ENCODE results near the gene DMC1. TPM values are rescaled to one million over a fixed set of nuclear protein-coding genes. Genes with fewer than 3 reads are reported as not detected.

DMC1 gene
- total RNA-seq, 1 donor from 2014 or later, result 12.3 TPM

DNA sequence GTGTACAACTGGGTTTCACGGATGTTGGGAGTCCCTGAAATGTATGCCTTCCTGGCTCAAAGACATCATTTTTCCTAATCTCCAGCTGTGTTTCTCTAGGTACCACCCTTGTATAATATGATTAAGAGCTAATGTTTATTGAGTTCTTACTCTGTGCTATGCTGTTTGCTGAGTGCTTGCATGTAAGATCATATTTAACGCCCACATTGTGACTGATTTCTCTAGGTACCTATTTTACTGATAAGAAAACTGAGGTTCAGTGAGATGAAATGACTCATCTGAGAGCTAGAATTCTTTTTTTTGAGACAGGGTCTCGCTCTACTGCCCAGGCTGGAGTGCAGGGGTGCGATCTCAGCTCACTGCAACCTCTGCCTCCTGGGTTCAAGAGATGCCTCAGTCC lies 43.6 kb upstream of the DMC1 start:
- H3K27ac ChIP-seq, result no peak overlapping the region
- intact Hi-C loops (cut with DNase I), result no loop called here
- no peaks in the 10 kb centered on the region for H3K4me1 ChIP-seq
- H3K36me3 ChIP-seq, result no peaks in the 10 kb centered on the region
- no peaks in the 10 kb centered on the region for H3K9me3 ChIP-seq
- H3K4me3 ChIP-seq, result no peak overlapping the region
- TF ChIP-seq POLR2A (IDR thresholded peaks at IDR 0.05) (no peak), POLR2AphosphoS5 (IDR thresholded peaks at IDR 0.05; ENCODE audit: insufficient read depth in 1 of 2, low read depth in 1 of 2) (no peak)
- TF ChIP-seq, protein P1, sequence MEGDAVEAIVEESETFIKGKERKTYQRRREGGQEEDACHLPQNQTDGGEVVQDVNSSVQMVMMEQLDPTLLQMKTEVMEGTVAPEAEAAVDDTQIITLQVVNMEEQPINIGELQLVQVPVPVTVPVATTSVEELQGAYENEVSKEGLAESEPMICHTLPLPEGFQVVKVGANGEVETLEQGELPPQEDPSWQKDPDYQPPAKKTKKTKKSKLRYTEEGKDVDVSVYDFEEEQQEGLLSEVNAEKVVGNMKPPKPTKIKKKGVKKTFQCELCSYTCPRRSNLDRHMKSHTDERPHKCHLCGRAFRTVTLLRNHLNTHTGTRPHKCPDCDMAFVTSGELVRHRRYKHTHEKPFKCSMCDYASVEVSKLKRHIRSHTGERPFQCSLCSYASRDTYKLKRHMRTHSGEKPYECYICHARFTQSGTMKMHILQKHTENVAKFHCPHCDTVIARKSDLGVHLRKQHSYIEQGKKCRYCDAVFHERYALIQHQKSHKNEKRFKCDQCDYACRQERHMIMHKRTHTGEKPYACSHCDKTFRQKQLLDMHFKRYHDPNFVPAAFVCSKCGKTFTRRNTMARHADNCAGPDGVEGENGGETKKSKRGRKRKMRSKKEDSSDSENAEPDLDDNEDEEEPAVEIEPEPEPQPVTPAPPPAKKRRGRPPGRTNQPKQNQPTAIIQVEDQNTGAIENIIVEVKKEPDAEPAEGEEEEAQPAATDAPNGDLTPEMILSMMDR (IDR thresholded peaks at IDR 0.05), result no peak
- no peaks in the 10 kb centered on the region for H3K27me3 ChIP-seq
- DNase-seq (ENCODE audit: extremely low spot score in 2 of 2), result no peak

DNA sequence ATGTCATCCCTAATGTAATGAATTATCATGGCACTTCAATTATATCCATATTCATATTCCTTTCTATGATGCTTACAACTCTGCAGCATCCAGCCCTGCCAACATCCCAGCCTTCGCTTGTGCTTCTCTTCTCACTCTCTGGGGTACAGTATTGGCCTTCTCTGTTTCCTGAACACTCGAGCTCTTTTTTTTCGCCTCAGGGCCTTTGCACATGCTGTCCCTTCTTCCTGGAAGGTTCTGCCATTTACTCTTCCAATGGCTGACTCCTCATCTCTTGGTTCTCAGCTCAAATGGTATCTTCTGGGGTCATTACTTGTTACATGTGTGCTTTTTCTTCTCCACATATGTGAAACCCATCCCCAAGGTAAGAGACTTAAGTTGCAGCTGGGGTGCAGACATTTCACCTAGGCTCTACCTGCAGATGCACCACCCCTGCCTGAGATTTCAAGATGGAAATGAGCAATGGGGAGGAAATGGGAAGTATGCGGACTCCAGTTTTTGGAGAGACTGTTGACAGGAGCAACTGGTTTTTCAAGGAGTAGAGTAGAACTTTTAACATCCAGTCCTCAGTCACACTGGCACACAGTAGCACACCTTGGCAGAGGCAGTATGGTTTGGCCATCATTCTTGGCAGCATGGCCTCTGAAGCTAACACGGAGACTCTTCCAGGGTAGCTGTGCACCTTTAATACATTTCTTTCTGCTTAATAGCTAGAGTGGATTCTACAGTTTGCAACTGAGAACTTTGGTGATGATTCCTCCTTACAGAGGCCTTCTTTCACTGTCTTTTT lies 42.4 kb upstream of the DMC1 start:
- Histone ChIP-seq H3K4me3 (no peak overlapping the region), H3K36me3 (no peaks in the 10 kb centered on the region), H3K4me1 (no peaks in the 10 kb centered on the region), H3K27me3 (no peaks in the 10 kb centered on the region), H3K9me3 (no peaks in the 10 kb centered on the region), H3K27ac (no peak overlapping the region)
- intact Hi-C loops (cut with DNase I), result no loop called here
- TF ChIP-seq, protein P1 (IDR thresholded peaks at IDR 0.05), result no peak
- no peak for DNase-seq (ENCODE audit: extremely low spot score in 2 of 2)

DNA sequence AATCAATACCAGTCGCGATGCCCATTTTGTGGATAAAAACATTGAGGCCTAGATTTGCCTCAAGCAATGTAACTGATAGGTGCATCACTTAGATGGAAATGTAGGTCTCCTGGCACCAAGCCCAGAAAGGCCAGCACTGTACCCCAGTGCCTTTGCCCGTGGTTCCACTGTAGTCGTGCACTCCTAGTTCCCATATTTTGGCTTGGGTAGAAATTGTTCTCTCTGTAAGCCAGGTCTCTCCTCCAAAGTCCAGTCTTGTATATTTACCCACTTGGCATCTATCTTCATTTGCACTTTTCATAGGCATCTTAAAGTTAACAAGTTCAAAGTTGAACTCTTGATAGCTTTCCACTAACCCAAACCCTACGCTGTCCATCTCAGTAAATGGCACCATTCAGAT lies 41.6 kb upstream of the DMC1 start:
- H3K4me1 ChIP-seq, result no peaks in the 10 kb centered on the region

DNA sequence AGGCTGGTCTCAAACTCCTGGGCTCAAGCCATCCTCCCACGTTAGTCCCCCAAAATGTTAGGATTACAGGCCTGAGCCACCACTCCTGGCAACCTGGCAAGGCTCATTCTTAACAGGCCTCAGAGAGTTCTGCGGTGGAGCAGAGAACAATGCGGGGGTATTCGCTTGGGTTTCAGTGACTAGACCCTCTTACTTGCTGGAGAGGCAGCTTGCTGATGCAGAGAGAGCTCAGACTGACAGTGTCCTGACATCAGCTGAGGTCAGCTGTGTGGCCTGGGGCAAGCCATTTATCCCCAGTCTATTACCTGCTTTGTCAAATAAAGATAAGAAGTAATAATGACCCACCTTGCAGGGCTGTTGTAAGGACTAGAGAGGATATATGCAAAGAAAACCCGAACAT lies 40.3 kb upstream of the DMC1 start:
- intact Hi-C loops (cut with DNase I), result no loop called here
- no peaks in the 10 kb centered on the region for H3K27me3 ChIP-seq
- H3K4me1 ChIP-seq, result no peaks in the 10 kb centered on the region
- H3K36me3 ChIP-seq, result no peaks in the 10 kb centered on the region
- no peak overlapping the region for H3K4me3 ChIP-seq
- no peak overlapping the region for H3K27ac ChIP-seq
- DNase-seq (ENCODE audit: extremely low spot score in 2 of 2), result no peak
- TF ChIP-seq, protein P1 (IDR thresholded peaks at IDR 0.05), result no peak
- TF ChIP-seq POLR2A (IDR thresholded peaks at IDR 0.05) (no peak), POLR2AphosphoS5 (IDR thresholded peaks at IDR 0.05; ENCODE audit: insufficient read depth in 1 of 2, low read depth in 1 of 2) (no peak)
- H3K9me3 ChIP-seq, result no peaks in the 10 kb centered on the region

More for the DNA sequence above, 41.6 kb upstream of the DMC1 start:
- Histone ChIP-seq H3K36me3 (no peaks in the 10 kb centered on the region), H3K9me3 (no peaks in the 10 kb centered on the region), H3K4me3 (no peak overlapping the region), H3K27me3 (no peaks in the 10 kb centered on the region), H3K27ac (no peak overlapping the region)
- TF ChIP-seq POLR2AphosphoS5 (IDR thresholded peaks at IDR 0.05; ENCODE audit: insufficient read depth in 1 of 2, low read depth in 1 of 2) (no peak), POLR2A (IDR thresholded peaks at IDR 0.05) (no peak)
- TF ChIP-seq, protein P1 (IDR thresholded peaks at IDR 0.05), result no peak
- DNase-seq (ENCODE audit: extremely low spot score in 2 of 2), result no peak
- intact Hi-C loops (cut with DNase I), result no loop called here

DNA sequence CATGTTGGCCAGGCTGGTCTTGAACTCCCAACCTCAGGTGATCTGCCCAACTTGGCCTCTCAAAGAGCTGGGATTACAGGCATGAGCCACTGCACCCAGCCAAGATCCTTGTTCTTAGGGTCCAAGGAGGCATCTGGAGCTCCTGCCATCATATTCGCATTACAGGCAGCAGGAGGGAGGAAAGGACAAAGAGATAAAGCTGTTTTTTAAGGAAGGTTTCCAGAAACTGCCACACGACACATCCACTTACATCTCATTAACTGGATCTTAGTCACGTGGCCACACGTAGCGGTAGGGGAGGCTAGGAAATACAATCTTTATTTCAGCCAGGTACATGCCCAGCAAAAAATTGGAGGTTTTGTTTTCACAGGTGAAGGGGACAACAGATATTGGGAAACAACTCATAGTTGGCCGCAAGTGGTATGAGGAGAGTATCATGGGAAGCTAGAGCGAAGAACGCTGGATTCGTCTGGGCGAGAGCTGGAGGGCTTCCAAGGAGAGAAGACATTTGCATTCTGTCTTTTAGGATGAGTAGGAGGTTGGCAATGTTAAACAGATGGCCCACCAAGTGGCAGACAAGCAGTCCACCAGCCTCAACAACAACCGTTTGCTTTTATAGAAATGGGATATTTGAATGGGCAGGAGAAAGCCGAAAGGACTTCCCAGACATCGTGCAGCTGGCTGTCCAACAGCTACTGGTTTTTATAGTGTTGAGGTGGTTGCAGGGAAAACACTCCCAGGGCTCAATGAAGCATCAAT lies 39.2 kb upstream of the DMC1 start:
- no peak for DNase-seq (ENCODE audit: extremely low spot score in 2 of 2)
- Histone ChIP-seq H3K27me3 (no peaks in the 10 kb centered on the region), H3K36me3 (no peaks in the 10 kb centered on the region), H3K4me3 (no peak overlapping the region), H3K9me3 (no peaks in the 10 kb centered on the region), H3K27ac (no peak overlapping the region), H3K4me1 (no peaks in the 10 kb centered on the region)
- intact Hi-C loops (cut with DNase I), result no loop called here
- TF ChIP-seq, protein P1 (IDR thresholded peaks at IDR 0.05), result no peak
- TF ChIP-seq POLR2A (IDR thresholded peaks at IDR 0.05) (no peak), POLR2AphosphoS5 (IDR thresholded peaks at IDR 0.05; ENCODE audit: insufficient read depth in 1 of 2, low read depth in 1 of 2) (no peak)

Data from vagina (tissue), 2 donors.